A549 (cell line): ENCODE measurements around the gene SOX10. TPM values are rescaled to one million over a fixed set of nuclear protein-coding genes. Genes with fewer than 3 reads are reported as not detected.
"Not testable (repeated sequence)": the region's sequence is repeated elsewhere in the genome, so short reads cannot be mapped to it uniquely, and the experiment has no call there.

ENCODE experiments used
- ATAC-seq, 2 experiments: fragments of 200-7000 bp in 1 of 2; fragments of >200 bp in 1 of 2; cut with Nextera tagmentation in 1 of 2; cut with Tn5 transposase in 1 of 2; 3 replicates each; pipeline versions ENCODE4 v1.8.0 to v1.9.1; 2018 to 2020; ENCODE audit warnings: mild to moderate bottlenecking in 1 of 2, moderate library complexity in 1 of 2
- CTCF ChIA-PET: fragments of 300-600 bp; sonication (Branson Sonifier 250); formaldehyde crosslinking; extraction: SDS; loops from one replicate; lab custom pipeline; 2021; ENCODE audit warnings: antibody characterized with exemption, inconsistent platforms; lab: Yijun Ruan, JAX
- POLR2A ChIA-PET: fragments of 350-600 bp; formaldehyde crosslinking; extraction: SDS; loops from one replicate; lab custom pipeline; 2021; ENCODE audit warnings: antibody characterized with exemption, inconsistent platforms; lab: Yijun Ruan, JAX
- DNase-seq, 2 experiments: peaks; one replicate each; pipeline versions ENCODE4 v3.0.0 to v3.0.0-alpha.2; 2011 to 2016; ENCODE audit warnings: low read depth in 1 of 2, low spot score in 1 of 2
- FAIRE-seq: peaks from 2 replicates; lab custom pipeline; 2011; peaks lifted over from hg19 to GRCh38; lab: Jason Lieb, UNC
- H3K27ac ChIP-seq, 2 experiments: fragments of >200 bp; sonication (Bioruptor Twin); formaldehyde crosslinking; 3 replicates each; pipeline ENCODE4 v1.5.1; 2016 to 2017
- H3K4me1 ChIP-seq: fragments of >200 bp; sonication (Bioruptor Twin); formaldehyde crosslinking; 3 replicates; pipeline ENCODE4 v1.6.1; 2016
- H3K4me2 ChIP-seq: fragments of >200 bp; sonication (Bioruptor Twin); formaldehyde crosslinking; 3 replicates; pipeline ENCODE4 v1.6.1; 2016
- H3K4me3 ChIP-seq: fragments of >200 bp; sonication (Bioruptor Twin); formaldehyde crosslinking; 3 replicates; pipeline ENCODE4 v1.5.1; 2016
- H3K9me3 ChIP-seq: fragments of >200 bp; sonication (Bioruptor Twin); formaldehyde crosslinking; 3 replicates; pipeline ENCODE4 v1.6.1; 2016
- CTCF ChIP-seq: fragments of >200 bp; sonication (Bioruptor Twin); formaldehyde crosslinking; IDR thresholded peaks from 3 replicates; pipeline ENCODE4 v1.5.1; 2016
- EHF ChIP-seq: fragments of 250-450 bp; sonication (Bioruptor Pico); IDR thresholded peaks from 2 replicates; pipeline ENCODE4 v1.5.0; 2020; ENCODE audit warnings: mild to moderate bottlenecking
- FOXS1 ChIP-seq: fragments of 250-450 bp; sonication (Bioruptor Pico); IDR thresholded peaks from 2 replicates; pipeline ENCODE4 v1.5.0; 2020; ENCODE audit warnings: mild to moderate bottlenecking, moderate library complexity
- HDAC2 ChIP-seq: fragments of 200-600 bp; sonication (generic); IDR thresholded peaks from 2 replicates; pipeline ENCODE4 v1.6.1; 2016
- HES2 ChIP-seq: fragments of >200 bp; sonication (Bioruptor Twin); formaldehyde crosslinking; IDR thresholded peaks from 2 replicates; pipeline ENCODE4 v1.6.1; 2016
- KDM5A ChIP-seq: fragments of 200-600 bp; sonication (generic); IDR thresholded peaks from 2 replicates; pipeline ENCODE4 v1.6.1; 2016; ENCODE audit warnings: antibody characterized with exemption, mild to moderate bottlenecking
- MAX ChIP-seq: IDR thresholded peaks from 2 replicates; pipeline ENCODE4 v1.6.1; 2012
- NFE2L2 ChIP-seq: fragments of 150-350 bp; conservative IDR thresholded peaks from 2 replicates; pipeline ENCODE4 v1.6.1; 2014; ENCODE audit warnings: low read length
- REST ChIP-seq: fragments of 200-600 bp; sonication (generic); IDR thresholded peaks from 2 replicates; pipeline ENCODE4 v1.6.1; 2016; ENCODE audit warnings: antibody characterized with exemption, mild to moderate bottlenecking, moderate library complexity
- RFX5 ChIP-seq: fragments of 450-650 bp; IDR thresholded peaks from 2 replicates; pipeline ENCODE4 v1.7.1; 2014; ENCODE audit warnings: antibody characterized with exemption, mild to moderate bottlenecking, moderate library complexity
- TP53 ChIP-seq: fragments of 250-450 bp; sonication (Bioruptor Pico); IDR thresholded peaks from 2 replicates; pipeline ENCODE4 v1.5.0; 2021; ENCODE audit warnings: mild to moderate bottlenecking, moderate library complexity
- USF2 ChIP-seq: fragments of 450-650 bp; IDR thresholded peaks from 2 replicates; pipeline ENCODE4 v1.6.1; 2014; ENCODE audit warnings: antibody characterized with exemption
- ZFP36 ChIP-seq: fragments of 450-650 bp; IDR thresholded peaks from 2 replicates; pipeline ENCODE4 v1.6.1; 2014; ENCODE audit warnings: borderline replicate concordance; ENCODE audit not compliant: partially characterized antibody
- ZSCAN20 ChIP-seq: fragments of 250-450 bp; sonication (Bioruptor Pico); IDR thresholded peaks from 2 replicates; pipeline ENCODE4 v1.8.0; 2022; ENCODE audit warnings: mild to moderate bottlenecking, moderate library complexity
- whole genome bisulfite sequencing: methylation state at CpG from one replicate; pipeline ENCODE4 v1.1.6; 2017; ENCODE audit errors: missing lambda C conversion rate; 5-methylcytosine and 5-hydroxymethylcytosine counted together
- polyA plus RNA-seq, 4 experiments: library from polyadenylated mRNA; depleted of rRNA in 3 of 4; stranded (reverse); fragments of >200 nt; fragmentation: RNase III in 1 of 4; extraction: RNeasy Plus Mini Kit Qiagen cat#74134 plus additional on column Dnase treatment in 1 of 4; gene quantifications; 2 replicates in 3 of 4; 3 replicates in 1 of 4; pipeline ENCODE4 v1.2.3, GENCODE V29; 2011 to 2017

The SOX10 gene
- polyA plus RNA-seq, 2 of the 4 experiments (the other 2 are of a cell fraction) = not detected

- TF ChIP-seq REST (no peak), TP53 (CRISPR knock-in tag) (no peak), HES2 (no peak), EHF (CRISPR knock-in tag) (no peak)
- TF ChIP-seq, all 56 proteins: peak for 0
These were observed 33.0 kb downstream of the SOX10 start (continued) for GRCh38 chr22:37951305-37951704.

- DNase-seq, FAIRE-seq, H3K4me2 ChIP-seq, H3K4me1 ChIP-seq, POLR2A ChIA-PET, H3K4me3 ChIP-seq, H3K27ac ChIP-seq, H3K9me3 ChIP-seq, ATAC-seq: not testable (repeated sequence)
- WGBS = 91% methylated on average over 14 of the region's 14 CpGs
- CTCF ChIA-PET = interaction anchor here (0.6 to 2.0 kb wide), 2 partner anchors 14 to 283 kb away, joined by 4 to 10 read pairs; no protein-coding TSS in a partner anchor
These were observed 37.1 kb downstream of the SOX10 start for GRCh38 chr22:37947142-37947795.

- H3K4me3 ChIP-seq, DNase-seq, H3K27ac ChIP-seq, POLR2A ChIA-PET, H3K9me3 ChIP-seq, H3K4me2 ChIP-seq, ATAC-seq, FAIRE-seq, H3K4me1 ChIP-seq: not testable (repeated sequence)
- 91% methylated on average over 11 of the region's 11 CpGs for WGBS
- CTCF ChIA-PET = interaction anchor here (1.3 to 1.5 kb wide), 2 partner anchors 20 to 21 kb away, joined by 3 to 4 read pairs; no protein-coding TSS in a partner anchor
These were observed 39.9 kb downstream of the SOX10 start for GRCh38 chr22:37944423-37944822.

GRCh38 chr22:37943825-37944198 is 40.5 kb downstream of the SOX10 start:
- no peak overlapping the region for H3K4me3 ChIP-seq
- H3K9me3 ChIP-seq = no peaks in the 10 kb centered on the region
- ChIA-PET POLR2A (no interaction called here), CTCF (interaction anchor here (0.5 to 1.5 kb wide), 3 partner anchors 21 to 78 kb away, joined by 3 to 4 read pairs (median 4); no protein-coding TSS in a partner anchor)
- WGBS = 84% methylated on average over 5 of the region's 7 CpGs
- FAIRE-seq (no peak), DNase-seq (no peak), ATAC-seq (no peak; a peak in 1 of 6 replicates)
- H3K27ac ChIP-seq = no peak overlapping the region
- H3K4me2 ChIP-seq = no peak overlapping the region
- no peaks in the 10 kb centered on the region for H3K4me1 ChIP-seq
- TF ChIP-seq ZSCAN20 (CRISPR knock-in tag) (no peak), NFE2L2 (no peak), FOXS1 (CRISPR knock-in tag) (no peak), KDM5A (no peak), RFX5 (no peak), CTCF (no peak), MAX (no peak), HDAC2 (no peak), ZFP36 (no peak), USF2 (no peak)
